Upper lobe of left lung (tissue), 6 donors: ENCODE results near the gene MMP28. TPM values are rescaled to one million over a fixed set of nuclear protein-coding genes. Genes with fewer than 3 reads are reported as not detected.

ENCODE experiments used
- ATAC-seq, 2 donors: fragments of 200-7000 bp; cut with Tn5 transposase; one replicate each; pipeline ENCODE4 v1.9.1; 2022; ENCODE audit warnings: mild to moderate bottlenecking in 2 of 2, moderate library complexity in 2 of 2; ENCODE audit not compliant: low FRiP score in 2 of 2
- DNase-seq, 2 donors: peaks; one replicate each; pipeline ENCODE4 v3.0.0-alpha.2; 2019 to 2020
- H3K27ac ChIP-seq, 4 donors: fragments of 200-600 bp; sonication (generic); one replicate each; pipeline ENCODE4 v1.5.1; 2016 to 2019
- H3K27me3 ChIP-seq, 4 donors: fragments of 200-600 bp; sonication (generic); one replicate each; pipeline ENCODE4 v1.5.1; 2017 to 2019
- H3K36me3 ChIP-seq, 4 donors: fragments of 200-600 bp; sonication (generic); one replicate each; pipeline ENCODE4 v1.5.1; 2016 to 2019
- H3K4me1 ChIP-seq, 4 donors: fragments of 200-600 bp; sonication (generic); one replicate each; pipeline ENCODE4 v1.5.1; 2018 to 2019
- H3K4me3 ChIP-seq, 4 donors: fragments of 200-600 bp; sonication (generic); one replicate each; pipeline ENCODE4 v1.5.1; 2017 to 2019; ENCODE audit warnings: mild to moderate bottlenecking in 2 of 4, moderate library complexity in 1 of 4
- H3K9me3 ChIP-seq, 4 donors: fragments of 200-600 bp; sonication (generic); one replicate each; pipeline ENCODE4 v1.5.1; 2018 to 2019
- EP300 ChIP-seq, 4 donors: sonication (generic); formaldehyde crosslinking; IDR thresholded peaks; one replicate each; pipeline ENCODE4 v1.5.1; 2017; ENCODE audit warnings: antibody characterized with exemption in 4 of 4, control low read depth in 2 of 4
- POLR2A ChIP-seq, 4 donors: fragments of 450-650 bp; IDR thresholded peaks; one replicate each; pipeline ENCODE4 v1.5.1; 2016 to 2017; ENCODE audit warnings: antibody characterized with exemption in 4 of 4, mild to moderate bottlenecking in 2 of 4
- POLR2AphosphoS5 ChIP-seq, 2 donors: sonication (generic); formaldehyde crosslinking; IDR thresholded peaks; one replicate each; pipeline ENCODE4 v1.5.1; 2017; ENCODE audit warnings: antibody characterized with exemption in 2 of 2
- WGBS, 2 donors: methylation state at CpG; one replicate each; pipeline ENCODE4 v1.1.5; 2017 to 2018; 5-methylcytosine and 5-hydroxymethylcytosine counted together
- total RNA-seq, 6 donors: library from RNA; depleted of rRNA in 4 of 6; stranded (reverse); fragments of >200 nt in 4 of 6; gene quantifications; one replicate each; pipeline versions ENCODE4 v1.1.0 to v1.2.1, GENCODE V29; 2016 to 2021
- TF ChIP-seq, protein P1 (sequence below), 6 experiments: fragments of 450-650 bp in 4 of 6; fragments of 200-600 bp in 2 of 6; sonication (generic) in 2 of 6; IDR thresholded peaks; one replicate each; pipeline ENCODE4 v1.5.1; 2016 to 2019; ENCODE audit warnings: antibody characterized with exemption in 6 of 6
- donor health status: DM: no; HTN: no; CAD: no; lungs with moderate emphysema.
- donor health status: DM: no; HTN: yes; CAD: no; lungs with severe emphysema.

The MMP28 gene
- total RNA-seq, 6 donors from 2014 or later, result 51.1 to 134 (median 98.5) TPM

DNA sequence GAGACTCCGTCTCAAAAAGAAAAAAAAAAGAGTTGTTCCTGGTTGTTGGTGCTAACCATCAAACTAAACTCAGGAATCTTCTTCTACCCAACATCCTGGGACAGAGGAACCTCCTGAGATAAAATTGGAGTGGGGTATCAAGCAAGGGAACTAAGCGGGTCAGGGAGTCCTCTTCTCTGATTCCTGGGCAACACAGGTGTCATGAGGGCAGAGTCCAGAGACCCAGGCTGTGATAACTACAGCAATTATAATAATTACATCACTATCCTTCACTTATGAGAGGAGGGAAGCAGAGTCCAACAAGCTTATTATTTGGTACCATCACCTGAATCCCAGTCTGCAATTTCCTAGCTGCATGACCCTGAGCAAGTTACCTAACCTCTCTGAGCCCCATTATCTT is 26.6 kb downstream of the MMP28 start:
- no peak for TF ChIP-seq EP300 (IDR thresholded peaks at IDR 0.05)
- TF ChIP-seq POLR2AphosphoS5 (IDR thresholded peaks at IDR 0.05), result no peak
- TF ChIP-seq, protein P1, sequence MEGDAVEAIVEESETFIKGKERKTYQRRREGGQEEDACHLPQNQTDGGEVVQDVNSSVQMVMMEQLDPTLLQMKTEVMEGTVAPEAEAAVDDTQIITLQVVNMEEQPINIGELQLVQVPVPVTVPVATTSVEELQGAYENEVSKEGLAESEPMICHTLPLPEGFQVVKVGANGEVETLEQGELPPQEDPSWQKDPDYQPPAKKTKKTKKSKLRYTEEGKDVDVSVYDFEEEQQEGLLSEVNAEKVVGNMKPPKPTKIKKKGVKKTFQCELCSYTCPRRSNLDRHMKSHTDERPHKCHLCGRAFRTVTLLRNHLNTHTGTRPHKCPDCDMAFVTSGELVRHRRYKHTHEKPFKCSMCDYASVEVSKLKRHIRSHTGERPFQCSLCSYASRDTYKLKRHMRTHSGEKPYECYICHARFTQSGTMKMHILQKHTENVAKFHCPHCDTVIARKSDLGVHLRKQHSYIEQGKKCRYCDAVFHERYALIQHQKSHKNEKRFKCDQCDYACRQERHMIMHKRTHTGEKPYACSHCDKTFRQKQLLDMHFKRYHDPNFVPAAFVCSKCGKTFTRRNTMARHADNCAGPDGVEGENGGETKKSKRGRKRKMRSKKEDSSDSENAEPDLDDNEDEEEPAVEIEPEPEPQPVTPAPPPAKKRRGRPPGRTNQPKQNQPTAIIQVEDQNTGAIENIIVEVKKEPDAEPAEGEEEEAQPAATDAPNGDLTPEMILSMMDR (IDR thresholded peaks at IDR 0.05), result no peak
- TF ChIP-seq POLR2A (IDR thresholded peaks at IDR 0.05), result no peak
- 89 to 92% methylated on average over 2 of the region's 2 CpGs for WGBS, 2 donors

DNA sequence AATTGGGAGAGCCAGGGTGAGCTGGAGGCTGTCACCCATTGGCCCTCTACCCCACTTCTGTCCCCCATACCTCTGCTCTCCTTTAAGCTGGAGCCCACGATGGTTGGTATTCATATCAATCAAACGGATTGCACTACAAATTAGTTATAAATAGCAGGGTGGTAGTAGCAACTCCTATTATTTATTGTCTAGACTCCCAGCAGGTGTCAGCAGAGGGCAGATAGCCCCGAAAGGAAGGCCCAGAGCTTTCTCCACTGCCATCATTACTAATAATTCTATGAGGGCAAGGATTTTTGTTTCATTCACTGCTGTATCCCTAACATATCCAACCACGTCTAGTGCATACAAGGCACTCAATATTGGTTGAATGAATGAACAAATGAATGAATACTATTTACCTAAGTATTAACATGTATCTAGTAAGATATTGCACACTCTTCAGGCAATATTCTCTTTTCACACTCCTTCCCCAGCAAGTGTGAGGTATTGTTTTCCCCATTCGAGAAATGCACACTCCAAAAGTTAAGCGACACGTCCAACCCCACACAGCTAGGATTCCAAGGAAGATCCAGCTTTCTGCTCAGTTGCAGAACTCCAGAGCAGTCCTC is 28.4 kb downstream of the MMP28 start:
- WGBS, 2 donors, result 41 to 48% methylated on average over 7 of the region's 7 CpGs
- Histone ChIP-seq H3K27ac (no peak overlapping the region), H3K36me3 (no peaks in the 10 kb centered on the region), H3K9me3 (no peaks in the 10 kb centered on the region), H3K4me3 (no peak overlapping the region), H3K4me1 (peaks cover 9 to 18% (median 13%) of the 10 kb centered on the region in 4 donors), H3K27me3 (no peaks in the 10 kb centered on the region)
- ATAC-seq, result no peak
- TF ChIP-seq POLR2A (IDR thresholded peaks at IDR 0.05) (no peak), POLR2AphosphoS5 (IDR thresholded peaks at IDR 0.05) (no peak), EP300 (IDR thresholded peaks at IDR 0.05) (no peak)
- TF ChIP-seq, protein P1 (IDR thresholded peaks at IDR 0.05), result peak in 5 of 6 experiments; percentile 36 to 65 (median 59)
- DNase-seq, result no peak

More for the DNA sequence above, 26.6 kb downstream of the MMP28 start:
- H3K27ac ChIP-seq, result no peak overlapping the region
- no peaks in the 10 kb centered on the region for H3K27me3 ChIP-seq
- H3K9me3 ChIP-seq, result no peaks in the 10 kb centered on the region
- no peaks in the 10 kb centered on the region for H3K36me3 ChIP-seq
- H3K4me1 ChIP-seq, result peaks cover 12 to 26% (median 21%) of the 10 kb centered on the region in 4 donors
- DNase-seq (no peak), ATAC-seq (no peak)
- no peak overlapping the region for H3K4me3 ChIP-seq

DNA sequence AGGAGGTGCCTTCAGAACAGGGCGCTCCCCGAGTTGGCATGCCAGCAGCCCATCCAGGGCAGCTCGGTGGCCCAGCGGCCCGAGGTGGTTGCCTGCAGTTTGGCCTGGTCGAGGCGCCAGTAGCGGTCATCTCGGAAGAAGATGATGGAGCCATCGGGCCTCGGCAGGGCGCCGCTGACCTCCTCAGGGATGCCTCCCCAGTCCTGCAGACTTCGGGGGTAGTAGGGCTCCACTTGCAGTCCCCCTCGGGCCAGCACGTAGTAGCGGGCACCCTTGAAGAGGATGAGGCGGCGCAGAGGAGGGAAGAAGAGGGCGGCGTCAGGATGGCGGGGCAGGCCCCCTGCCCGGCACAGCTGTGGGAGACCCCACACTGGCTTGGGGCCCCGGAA is 29.0 kb downstream of the MMP28 start:
- peak in 1 of 2 donors; percentile 83 for DNase-seq
- no peak overlapping the region for H3K27ac ChIP-seq
- no peaks in the 10 kb centered on the region for H3K9me3 ChIP-seq
- no peak for ATAC-seq
- H3K4me3 ChIP-seq, result no peak overlapping the region
- H3K27me3 ChIP-seq, result no peaks in the 10 kb centered on the region
- H3K36me3 ChIP-seq, result no peaks in the 10 kb centered on the region
- H3K4me1 ChIP-seq, result peaks cover 9 to 18% (median 13%) of the 10 kb centered on the region in 4 donors
- WGBS, 2 donors, result 96 to 98% methylated on average over 18 to 22 of the region's 24 CpGs
- TF ChIP-seq POLR2AphosphoS5 (IDR thresholded peaks at IDR 0.05), result no peak
- no peak for TF ChIP-seq EP300 (IDR thresholded peaks at IDR 0.05)
- TF ChIP-seq, protein P1 (IDR thresholded peaks at IDR 0.05), result no peak
- TF ChIP-seq POLR2A (IDR thresholded peaks at IDR 0.05), result no peak

DNA sequence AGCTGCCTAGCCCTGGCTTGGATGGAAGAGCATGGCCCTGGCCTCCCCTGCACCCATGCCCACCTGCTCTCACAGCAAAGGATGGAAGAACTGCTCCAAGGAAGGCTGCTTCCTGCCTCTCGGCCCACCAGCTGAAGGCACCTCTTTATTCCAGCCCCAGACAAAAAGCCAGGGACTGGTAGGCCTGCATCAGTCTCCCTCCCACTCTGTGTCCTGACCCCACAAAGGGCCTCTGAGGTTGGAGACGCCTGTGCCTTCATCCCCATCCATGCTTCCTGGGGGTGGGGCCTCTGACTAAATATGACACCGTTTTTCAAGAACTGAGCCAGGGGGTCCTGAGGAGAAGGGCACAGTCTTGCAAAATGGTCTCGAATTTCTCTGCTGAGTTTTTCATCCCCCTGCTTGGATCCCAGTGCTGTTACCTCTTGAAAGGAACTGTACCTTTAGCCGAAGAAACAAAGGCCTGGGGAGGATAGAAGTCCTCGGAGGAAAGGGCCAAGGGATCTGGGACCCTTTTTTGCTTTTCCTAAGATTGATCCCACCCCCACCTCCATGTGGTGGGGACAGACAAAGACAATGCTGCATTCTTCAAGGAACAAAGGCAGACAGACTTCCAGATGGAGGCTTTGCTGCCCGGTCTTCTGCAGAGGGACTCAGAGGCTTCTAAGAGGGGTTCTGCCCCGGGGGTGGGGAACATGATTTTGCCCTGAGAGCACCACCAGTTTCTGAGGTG is 29.5 kb downstream of the MMP28 start:
- TF ChIP-seq POLR2A (IDR thresholded peaks at IDR 0.05) (no peak), POLR2AphosphoS5 (IDR thresholded peaks at IDR 0.05) (no peak)
- TF ChIP-seq, protein P1 (IDR thresholded peaks at IDR 0.05), result no peak
- 80 to 83% methylated on average over 7 to 8 of the region's 8 CpGs for WGBS, 2 donors

More for the DNA sequence above, 29.5 kb downstream of the MMP28 start:
- DNase-seq (no peak), ATAC-seq (no peak)
- Histone ChIP-seq H3K9me3 (no peaks in the 10 kb centered on the region), H3K4me1 (peaks cover 9 to 18% (median 13%) of the 10 kb centered on the region in 4 donors), H3K36me3 (no peaks in the 10 kb centered on the region), H3K27me3 (no peaks in the 10 kb centered on the region), H3K27ac (no peak overlapping the region), H3K4me3 (no peak overlapping the region)
